Renal cortex interstitium (tissue), 15 donors: ENCODE data around the gene ATAD1. TPM values are rescaled to one million over a fixed set of nuclear protein-coding genes. Genes with fewer than 3 reads are reported as not detected.
"Not testable (repeated sequence)": the region's sequence is repeated elsewhere in the genome, so short reads cannot be mapped to it uniquely, and the experiment has no call there.

Source experiments
- DNase-seq, 11 donors: peaks; one replicate each; pipeline ENCODE4 v3.0.0-alpha.2; 2013; ENCODE audit warnings: low read depth in 9 of 11, low spot score in 4 of 11; ENCODE audit errors: extremely low read depth in 1 of 11
- long read RNA-seq, 16 experiments: transcript quantifications; one replicate each; lab custom pipeline, GENCODE V29; 2026
- polyA plus RNA-seq, 3 donors: library from polyadenylated mRNA; unstranded; fragments of 120-200 nt; gene quantifications; one replicate each; pipeline ENCODE4 v1.2.1, GENCODE V29; 2013; ENCODE audit not compliant: insufficient read length in 3 of 3

Gene ATAD1, protein sequence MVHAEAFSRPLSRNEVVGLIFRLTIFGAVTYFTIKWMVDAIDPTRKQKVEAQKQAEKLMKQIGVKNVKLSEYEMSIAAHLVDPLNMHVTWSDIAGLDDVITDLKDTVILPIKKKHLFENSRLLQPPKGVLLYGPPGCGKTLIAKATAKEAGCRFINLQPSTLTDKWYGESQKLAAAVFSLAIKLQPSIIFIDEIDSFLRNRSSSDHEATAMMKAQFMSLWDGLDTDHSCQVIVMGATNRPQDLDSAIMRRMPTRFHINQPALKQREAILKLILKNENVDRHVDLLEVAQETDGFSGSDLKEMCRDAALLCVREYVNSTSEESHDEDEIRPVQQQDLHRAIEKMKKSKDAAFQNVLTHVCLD
- 10 to 100 TPM; 51.4 to 67.7 (median 59.3) TPM for polyA plus RNA-seq
- long read RNA-seq, donor 1, full-length matches to known transcripts: 4 of 16 reads
- long read RNA-seq, donor 1, partial matches to known transcripts: 0 of 16 reads
- long read RNA-seq, donor 1, other reads (novel, unspliced or antisense): 12 of 16 reads
- long read RNA-seq, donor 2, partial matches to known transcripts: 5 of 6 reads
- long read RNA-seq, donor 2, other reads (novel, unspliced or antisense): 0 of 6 reads
- long read RNA-seq, donor 3, full-length matches to known transcripts: 4 of 25 reads
- long read RNA-seq, donor 3, partial matches to known transcripts: 0 of 25 reads
- long read RNA-seq, donor 3, other reads (novel, unspliced or antisense): 21 of 25 reads
- long read RNA-seq, donor 4, full-length matches to known transcripts: 5 of 28 reads
- long read RNA-seq, donor 4, partial matches to known transcripts: 11 of 28 reads
- long read RNA-seq, donor 4, other reads (novel, unspliced or antisense): 12 of 28 reads
- long read RNA-seq, donor 5: 0 reads
- long read RNA-seq, donor 6, full-length matches to known transcripts: 3 of 8 reads
- long read RNA-seq, donor 6, partial matches to known transcripts: 0 of 8 reads
- long read RNA-seq, donor 6, other reads (novel, unspliced or antisense): 5 of 8 reads
- long read RNA-seq, donor 7, full-length matches to known transcripts: 4 of 36 reads
- long read RNA-seq, donor 7, partial matches to known transcripts: 18 of 36 reads
- long read RNA-seq, donor 7, other reads (novel, unspliced or antisense): 14 of 36 reads
- long read RNA-seq, donor 8, full-length matches to known transcripts: 7 of 37 reads
- long read RNA-seq, donor 8, partial matches to known transcripts: 12 of 37 reads
- long read RNA-seq, donor 8, other reads (novel, unspliced or antisense): 18 of 37 reads
- long read RNA-seq, donor 9, full-length matches to known transcripts: 3 of 15 reads
- long read RNA-seq, donor 9, partial matches to known transcripts: 0 of 15 reads
- long read RNA-seq, donor 9, other reads (novel, unspliced or antisense): 12 of 15 reads
- long read RNA-seq, donor 10, full-length matches to known transcripts: 6 of 44 reads
- long read RNA-seq, donor 10, partial matches to known transcripts: 38 of 44 reads
- long read RNA-seq, donor 10, other reads (novel, unspliced or antisense): 0 of 44 reads
- long read RNA-seq, donor 11, full-length matches to known transcripts: 5 of 5 reads
- long read RNA-seq, donor 11, partial matches to known transcripts: 0 of 5 reads
- long read RNA-seq, donor 11, other reads (novel, unspliced or antisense): 0 of 5 reads
- long read RNA-seq, donor 12, full-length matches to known transcripts: 2 of 8 reads
- long read RNA-seq, donor 12, partial matches to known transcripts: 0 of 8 reads
- long read RNA-seq, donor 12, other reads (novel, unspliced or antisense): 6 of 8 reads
- long read RNA-seq, donor 13: 0 reads
- long read RNA-seq, donor 14, full-length matches to known transcripts: 6 of 27 reads
- long read RNA-seq, donor 14, partial matches to known transcripts: 14 of 27 reads
- long read RNA-seq, donor 14, other reads (novel, unspliced or antisense): 7 of 27 reads
- long read RNA-seq, donor 15, full-length matches to known transcripts: 5 of 11 reads
- long read RNA-seq, donor 15, partial matches to known transcripts: 0 of 11 reads
- long read RNA-seq, donor 15, other reads (novel, unspliced or antisense): 6 of 11 reads
- long read RNA-seq, donor 16, full-length matches to known transcripts: 8 of 33 reads
- long read RNA-seq, donor 16, partial matches to known transcripts: 0 of 33 reads
- long read RNA-seq, donor 16, other reads (novel, unspliced or antisense): 25 of 33 reads

DNA sequence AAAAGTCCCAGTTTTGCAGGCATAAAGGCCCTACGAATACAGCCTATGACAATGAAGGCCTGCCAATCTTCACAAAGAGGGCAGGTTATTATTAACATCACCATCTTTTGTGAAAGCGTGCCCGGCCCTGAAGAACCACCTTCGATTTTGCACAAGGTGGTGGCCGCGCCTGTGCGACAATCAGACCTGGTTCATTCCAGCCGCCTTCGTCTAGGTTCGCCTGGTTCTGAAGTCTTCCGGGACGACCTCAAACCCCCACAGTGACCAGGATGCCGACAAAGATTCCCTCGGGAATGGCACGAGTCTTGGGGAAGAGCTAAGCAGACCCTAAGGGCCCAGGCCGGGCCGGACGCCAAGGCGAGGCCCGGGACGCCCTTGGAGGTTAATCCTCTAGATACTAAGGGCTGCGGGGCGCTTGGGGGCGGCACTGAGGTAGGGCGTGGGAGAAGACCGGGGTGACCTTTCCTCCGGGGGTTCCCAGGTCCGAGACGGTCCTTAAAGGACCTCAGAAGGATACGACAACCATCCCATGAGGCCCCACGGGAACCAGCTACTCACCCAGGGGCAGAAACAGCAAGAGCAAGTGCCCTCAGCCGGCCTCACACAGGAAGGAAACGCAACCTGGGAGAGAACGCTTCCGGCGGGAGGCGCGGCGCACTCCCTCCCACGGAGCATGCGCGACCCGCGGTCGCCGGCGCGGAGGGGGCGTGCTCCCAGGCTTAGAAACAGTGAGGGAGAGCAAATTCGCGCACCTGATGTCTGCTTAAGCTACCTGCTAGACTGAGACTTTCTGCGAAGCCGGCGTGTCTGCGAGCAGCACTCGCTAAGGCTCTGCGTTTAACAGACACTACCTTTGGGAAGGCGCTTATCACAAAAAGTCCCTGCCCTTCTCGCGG is at the start of gene ATAD1:
Gene ATAD1 (minus strand): TSS at position 618 of the 896 bp plus-strand sequence. CDS start 3,627 bp downstream, outside the sequence.
- DNase-seq: peak; percentile 74 to 85 (median 80)

DNA sequence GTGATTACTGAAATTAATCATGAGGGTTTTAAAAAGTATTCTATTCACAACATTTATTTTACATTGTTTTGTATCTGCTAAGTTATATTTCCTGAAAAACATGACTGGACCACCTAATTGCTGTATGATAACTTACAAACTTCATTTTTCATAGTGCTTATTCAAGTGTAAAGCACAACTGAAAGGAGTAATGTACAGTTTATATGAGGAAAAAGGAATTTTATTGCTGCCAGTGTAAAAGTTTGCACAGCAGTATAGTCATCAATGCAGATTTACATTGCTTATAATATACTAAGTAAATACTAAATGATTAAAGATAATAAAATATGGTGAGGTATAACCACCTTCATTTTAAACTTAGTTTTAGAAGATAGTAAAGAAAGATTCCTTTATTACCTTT is 49.4 kb upstream of the ATAD1 start:
- DNase-seq: no peak

DNA sequence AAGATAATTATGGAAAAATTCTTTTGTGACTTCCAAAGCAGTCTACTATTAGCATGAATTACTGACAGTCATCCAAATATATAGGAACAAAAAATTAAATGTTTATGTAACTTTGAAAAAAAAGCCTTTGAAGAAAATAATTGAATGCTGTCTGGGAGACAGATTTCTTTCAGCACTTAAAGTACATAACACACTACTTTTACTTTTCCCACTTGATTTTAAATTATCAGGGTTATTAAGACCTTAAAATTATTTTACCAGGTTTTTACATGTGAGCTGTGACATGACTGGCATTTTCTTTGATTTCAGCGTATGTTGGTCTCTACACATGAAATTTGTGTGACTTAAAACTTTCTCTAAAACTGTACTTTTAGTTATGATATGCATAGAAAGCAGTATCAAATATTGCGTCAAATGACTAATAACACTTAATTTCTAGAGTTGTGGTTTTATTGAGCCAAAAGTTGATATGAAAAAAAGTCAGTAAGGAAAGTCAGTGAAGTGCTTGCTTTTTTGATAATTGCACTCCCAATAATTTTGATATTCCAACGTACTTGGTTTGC is 48.5 kb upstream of the ATAD1 start:
- no peak for DNase-seq

DNA sequence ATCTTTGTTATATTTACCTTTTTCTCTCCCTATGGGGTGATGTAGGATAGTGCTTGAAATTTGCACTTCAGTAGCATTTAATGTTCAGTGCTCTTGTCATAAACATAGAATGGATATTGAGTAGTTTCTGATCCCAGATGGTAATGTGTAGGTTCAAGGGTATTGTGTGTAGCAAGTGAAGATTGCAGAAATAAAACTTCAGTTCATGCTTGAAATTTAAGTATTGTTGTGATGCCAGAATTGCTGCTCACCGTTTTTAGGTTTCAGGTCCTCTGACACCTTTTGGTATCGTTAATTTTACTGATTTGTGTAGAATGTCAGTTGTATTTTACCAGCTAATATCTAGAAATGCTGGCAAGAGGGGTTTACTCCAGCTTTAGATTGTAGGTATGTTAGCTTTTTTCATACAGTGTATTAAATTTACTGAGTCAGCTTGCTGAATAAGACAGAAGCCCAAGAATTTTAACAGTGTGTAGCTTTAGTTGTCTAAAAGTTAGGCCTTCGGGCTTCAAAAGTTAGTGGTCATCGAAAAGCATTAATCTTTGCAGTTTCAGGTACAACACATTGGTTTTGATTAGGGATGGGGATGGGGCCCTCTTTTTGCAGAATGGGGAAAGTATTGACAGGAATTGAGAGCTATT is 47.3 kb upstream of the ATAD1 start:
- no peak for DNase-seq

DNA sequence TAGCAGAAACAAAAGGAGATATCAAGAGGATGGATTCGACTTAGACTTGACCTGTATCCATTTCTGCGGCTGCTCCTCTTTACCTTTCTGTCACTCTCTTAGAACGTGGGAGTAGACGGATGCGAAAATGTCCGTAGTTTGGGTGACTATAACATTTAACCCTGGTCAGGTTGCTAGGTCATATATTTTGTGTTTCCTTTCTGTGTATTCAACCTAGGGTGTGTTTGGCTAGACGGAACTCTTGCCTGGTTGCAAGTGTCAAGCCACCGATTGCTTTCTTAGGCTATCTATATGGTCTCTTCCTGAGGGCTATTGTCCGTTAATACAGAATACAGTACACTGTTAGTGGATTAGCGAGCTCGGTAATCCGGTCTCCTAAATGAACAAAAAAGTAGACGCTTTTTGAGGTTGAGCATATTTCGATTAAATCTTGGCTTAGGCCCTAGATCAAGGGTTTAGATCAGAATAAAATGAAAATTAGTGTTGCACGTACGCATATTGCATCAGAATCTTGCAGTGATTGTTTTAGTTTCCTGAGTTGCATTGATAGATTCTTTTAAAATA is 46.6 kb upstream of the ATAD1 start:
- DNase-seq: no peak

DNA sequence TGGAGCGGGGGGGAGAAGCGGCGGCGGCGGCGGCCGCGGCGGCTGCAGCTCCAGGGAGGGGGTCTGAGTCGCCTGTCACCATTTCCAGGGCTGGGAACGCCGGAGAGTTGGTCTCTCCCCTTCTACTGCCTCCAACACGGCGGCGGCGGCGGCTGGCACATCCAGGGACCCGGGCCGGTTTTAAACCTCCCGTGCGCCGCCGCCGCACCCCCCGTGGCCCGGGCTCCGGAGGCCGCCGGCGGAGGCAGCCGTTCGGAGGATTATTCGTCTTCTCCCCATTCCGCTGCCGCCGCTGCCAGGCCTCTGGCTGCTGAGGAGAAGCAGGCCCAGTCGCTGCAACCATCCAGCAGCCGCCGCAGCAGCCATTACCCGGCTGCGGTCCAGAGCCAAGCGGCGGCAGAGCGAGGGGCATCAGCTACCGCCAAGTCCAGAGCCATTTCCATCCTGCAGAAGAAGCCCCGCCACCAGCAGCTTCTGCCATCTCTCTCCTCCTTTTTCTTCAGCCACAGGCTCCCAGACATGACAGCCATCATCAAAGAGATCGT is 46.0 kb upstream of the ATAD1 start:
- DNase-seq: not testable (repeated sequence)

DNA sequence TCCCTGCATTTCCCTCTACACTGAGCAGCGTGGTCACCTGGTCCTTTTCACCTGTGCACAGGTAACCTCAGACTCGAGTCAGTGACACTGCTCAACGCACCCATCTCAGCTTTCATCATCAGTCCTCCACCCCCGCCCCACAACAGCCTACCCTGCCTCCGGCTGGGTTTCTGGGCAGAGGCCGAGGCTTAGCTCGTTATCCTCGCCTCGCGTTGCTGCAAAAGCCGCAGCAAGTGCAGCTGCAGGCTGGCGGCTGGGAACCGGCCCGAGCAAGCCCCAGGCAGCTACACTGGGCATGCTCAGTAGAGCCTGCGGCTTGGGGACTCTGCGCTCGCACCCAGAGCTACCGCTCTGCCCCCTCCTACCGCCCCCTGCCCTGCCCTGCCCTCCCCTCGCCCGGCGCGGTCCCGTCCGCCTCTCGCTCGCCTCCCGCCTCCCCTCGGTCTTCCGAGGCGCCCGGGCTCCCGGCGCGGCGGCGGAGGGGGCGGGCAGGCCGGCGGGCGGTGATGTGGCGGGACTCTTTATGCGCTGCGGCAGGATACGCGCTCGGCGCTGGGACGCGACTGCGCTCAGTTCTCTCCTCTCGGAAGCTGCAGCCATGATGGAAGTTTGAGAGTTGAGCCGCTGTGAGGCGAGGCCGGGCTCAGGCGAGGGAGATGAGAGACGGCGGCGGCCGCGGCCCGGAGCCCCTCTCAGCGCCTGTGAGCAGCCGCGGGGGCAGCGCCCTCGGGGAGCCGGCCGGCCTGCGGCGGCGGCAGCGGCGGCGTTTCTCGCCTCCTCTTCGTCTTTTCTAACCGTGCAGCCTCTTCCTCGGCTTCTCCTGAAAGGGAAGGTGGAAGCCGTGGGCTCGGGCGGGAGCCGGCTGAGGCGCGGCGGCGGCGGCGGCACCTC is 45.3 kb upstream of the ATAD1 start, which contains the start of the genes KLLN and PTEN:
Gene KLLN (minus strand): TSS at position 481 of the 891 bp plus-strand sequence. CDS start 1,046 bp downstream, outside the sequence.
Gene PTEN (plus strand): TSS at position 573 of the 891 bp plus-strand sequence. CDS start 845 bp downstream, outside the sequence.
- peak in 10 of 11 donors; percentile 86 to 92 (median 88) for DNase-seq

GRCh38 chr10:87862679-87863052 is 44.6 kb upstream of the ATAD1 start:
- DNase-seq: no peak

GRCh38 chr10:87861953-87862678 is 44.1 kb upstream of the ATAD1 start:
- peak; percentile 91 to 98 (median 96) for DNase-seq

DNA sequence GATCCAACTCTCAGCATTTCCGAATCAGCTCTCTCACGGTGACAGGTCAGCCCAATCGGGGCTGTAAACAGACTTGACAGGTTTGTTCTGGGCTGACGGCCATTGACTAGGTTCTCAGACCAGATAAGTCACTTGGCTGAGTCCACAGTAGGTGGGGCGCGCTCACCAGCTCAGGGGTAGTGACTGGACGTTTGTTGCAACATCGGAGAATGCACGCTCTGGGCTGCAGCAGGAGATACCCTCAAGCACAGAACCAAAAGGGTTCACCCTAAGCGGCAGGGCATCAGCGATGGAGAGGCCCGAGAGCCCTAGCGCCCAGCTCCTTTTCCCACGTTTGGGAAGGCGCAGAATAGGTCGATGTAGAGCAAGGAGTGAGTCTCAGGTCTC is 43.5 kb upstream of the ATAD1 start:
- DNase-seq: peak in 1 of 11 donors; percentile 42

GRCh38 chr10:87860816-87861403 is 42.9 kb upstream of the ATAD1 start:
- DNase-seq: no peak

GRCh38 chr10:87860156-87860795 is 42.2 kb upstream of the ATAD1 start:
- no peak for DNase-seq
